ENCODE measurements around the gene LRRTM4. TPM values are rescaled to one million over a fixed set of nuclear protein-coding genes. Genes with fewer than 3 reads are reported as not detected.

The LRRTM4 gene
- total RNA-seq, 2 donors from 2014 or later: 0.33 TPM; not detected in 1

- Histone ChIP-seq H3K4me1 (no peaks in the 10 kb centered on the region), H3K9me3 (no peaks in the 10 kb centered on the region), H3K27me3 (no peaks in the 10 kb centered on the region), H3K4me3 (no peak overlapping the region), H3K36me3 (replicated peaks in 1 of 2; ENCODE audit: insufficient read depth in 1 of 2, low read depth in 2 of 2) (no peaks in the 10 kb centered on the region), H3K27ac (no peak overlapping the region)
- intact Hi-C loops (cut with DNase I): no loop called here
- no peak for TF ChIP-seq POLR2A (IDR thresholded peaks at IDR 0.05)
- TF ChIP-seq, protein P1, sequence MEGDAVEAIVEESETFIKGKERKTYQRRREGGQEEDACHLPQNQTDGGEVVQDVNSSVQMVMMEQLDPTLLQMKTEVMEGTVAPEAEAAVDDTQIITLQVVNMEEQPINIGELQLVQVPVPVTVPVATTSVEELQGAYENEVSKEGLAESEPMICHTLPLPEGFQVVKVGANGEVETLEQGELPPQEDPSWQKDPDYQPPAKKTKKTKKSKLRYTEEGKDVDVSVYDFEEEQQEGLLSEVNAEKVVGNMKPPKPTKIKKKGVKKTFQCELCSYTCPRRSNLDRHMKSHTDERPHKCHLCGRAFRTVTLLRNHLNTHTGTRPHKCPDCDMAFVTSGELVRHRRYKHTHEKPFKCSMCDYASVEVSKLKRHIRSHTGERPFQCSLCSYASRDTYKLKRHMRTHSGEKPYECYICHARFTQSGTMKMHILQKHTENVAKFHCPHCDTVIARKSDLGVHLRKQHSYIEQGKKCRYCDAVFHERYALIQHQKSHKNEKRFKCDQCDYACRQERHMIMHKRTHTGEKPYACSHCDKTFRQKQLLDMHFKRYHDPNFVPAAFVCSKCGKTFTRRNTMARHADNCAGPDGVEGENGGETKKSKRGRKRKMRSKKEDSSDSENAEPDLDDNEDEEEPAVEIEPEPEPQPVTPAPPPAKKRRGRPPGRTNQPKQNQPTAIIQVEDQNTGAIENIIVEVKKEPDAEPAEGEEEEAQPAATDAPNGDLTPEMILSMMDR (IDR thresholded peaks at IDR 0.05): no peak
- DNase-seq (no peak), ATAC-seq (no peak)
- 60 to 61% methylated on average over 4 of the region's 4 CpGs for WGBS, 2 donors
Observed at GRCh38 chr2:77428946-77429345, 93.2 kb downstream of the LRRTM4 start.

GRCh38 chr2:77421971-77422370 lies 100.2 kb downstream of the LRRTM4 start:
- TF ChIP-seq, protein P1 (IDR thresholded peaks at IDR 0.05): no peak
- TF ChIP-seq POLR2A (IDR thresholded peaks at IDR 0.05): no peak
- 93 to 96% methylated on average over 4 of the region's 4 CpGs for WGBS, 2 donors
- ATAC-seq: no peak

GRCh38 chr2:77418537-77418936 lies 103.6 kb downstream of the LRRTM4 start:
- WGBS, 2 donors: 26 to 36% methylated on average over 1 of the region's 1 CpG
- no peak for DNase-seq
- no peak for TF ChIP-seq POLR2A (IDR thresholded peaks at IDR 0.05)
- TF ChIP-seq, protein P1 (IDR thresholded peaks at IDR 0.05): no peak
- Histone ChIP-seq H3K27ac (no peak overlapping the region), H3K9me3 (no peaks in the 10 kb centered on the region), H3K27me3 (no peaks in the 10 kb centered on the region), H3K4me3 (no peak overlapping the region), H3K4me1 (no peaks in the 10 kb centered on the region), H3K36me3 (replicated peaks in 1 of 2; ENCODE audit: insufficient read depth in 1 of 2, low read depth in 2 of 2) (no peaks in the 10 kb centered on the region)
- intact Hi-C loops (cut with DNase I): no loop called here
- ATAC-seq: no peak

More at GRCh38 chr2:77421971-77422370, 100.2 kb downstream of the LRRTM4 start:
- Histone ChIP-seq H3K4me1 (no peaks in the 10 kb centered on the region), H3K9me3 (no peaks in the 10 kb centered on the region), H3K4me3 (no peak overlapping the region), H3K27me3 (no peaks in the 10 kb centered on the region), H3K27ac (no peak overlapping the region), H3K36me3 (replicated peaks in 1 of 2; ENCODE audit: insufficient read depth in 1 of 2, low read depth in 2 of 2) (no peaks in the 10 kb centered on the region)
- DNase-seq: no peak
- intact Hi-C loops (cut with DNase I): no loop called here

DNA sequence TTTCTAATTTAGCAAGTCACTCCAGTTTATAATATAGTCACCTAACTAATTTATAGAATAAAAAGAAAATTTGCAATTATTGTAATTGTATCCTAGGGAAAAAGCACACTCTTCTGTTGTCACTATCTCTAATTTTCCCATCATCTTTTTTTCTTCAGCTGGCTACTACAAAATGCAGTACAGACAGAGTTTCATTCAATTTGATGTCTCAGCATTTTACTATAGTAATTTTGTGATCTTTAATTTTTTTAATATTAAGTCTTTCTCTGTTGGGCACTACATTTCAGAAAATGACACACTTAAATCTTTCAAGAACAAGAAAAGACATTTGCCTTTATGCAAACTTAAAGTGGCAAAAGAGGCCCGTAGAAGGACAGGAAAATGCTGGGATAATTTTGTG lies 118.0 kb downstream of the LRRTM4 start:
- WGBS, 2 donors: 82 to 91% methylated on average over 1 of the region's 1 CpG
- ATAC-seq: no peak

More for the DNA sequence above, 118.0 kb downstream of the LRRTM4 start:
- Histone ChIP-seq H3K9me3 (no peaks in the 10 kb centered on the region), H3K36me3 (replicated peaks in 1 of 2; ENCODE audit: insufficient read depth in 1 of 2, low read depth in 2 of 2) (no peaks in the 10 kb centered on the region), H3K27me3 (no peaks in the 10 kb centered on the region), H3K27ac (no peak overlapping the region), H3K4me1 (no peaks in the 10 kb centered on the region), H3K4me3 (no peak overlapping the region)
- intact Hi-C loops (cut with DNase I): no loop called here
- DNase-seq: no peak
- TF ChIP-seq, protein P1 (IDR thresholded peaks at IDR 0.05): no peak
- no peak for TF ChIP-seq POLR2A (IDR thresholded peaks at IDR 0.05)
